ENCODE measurements around the gene CDH9.
"Not testable (repeated sequence)": the region's sequence is repeated elsewhere in the genome, so short reads cannot be mapped to it uniquely, and the experiment has no call there.

CDH9 gene

GRCh38 chr5:26852450-26852849 is 185.9 kb downstream of the CDH9 start:
- H3K36me3 ChIP-seq (ENCODE audit: insufficient read depth, low read length); H3K4me1 ChIP-seq (ENCODE audit: insufficient read depth, low read length); H3K4me3 ChIP-seq (ENCODE audit: low read length); H3K27me3 ChIP-seq (ENCODE audit: insufficient read depth, low read length); H3K9me3 ChIP-seq (ENCODE audit: low read length); H2AFZ ChIP-seq (ENCODE audit: low read depth, low read length): not testable (repeated sequence)

- Histone ChIP-seq H3K36me3 (ENCODE audit: insufficient read depth, low read length) (no peaks in the 10 kb centered on the region), H3K27me3 (ENCODE audit: insufficient read depth, low read length) (no peaks in the 10 kb centered on the region), H2AFZ (ENCODE audit: low read depth, low read length) (no peak overlapping the region), H3K4me1 (ENCODE audit: insufficient read depth, low read length) (peaks cover 2% of the 10 kb centered on the region), H3K9me3 (ENCODE audit: low read length) (no peaks in the 10 kb centered on the region), H3K4me3 (ENCODE audit: low read length) (no peak overlapping the region)
Measured at GRCh38 chr5:26847041-26847736, 191.2 kb downstream of the CDH9 start.

GRCh38 chr5:26843677-26844076 is 194.7 kb downstream of the CDH9 start:
- no peak overlapping the region for H3K4me3 ChIP-seq (ENCODE audit: low read length)
- peaks cover 2% of the 10 kb centered on the region for H3K4me1 ChIP-seq (ENCODE audit: insufficient read depth, low read length)
- no peaks in the 10 kb centered on the region for H3K36me3 ChIP-seq (ENCODE audit: insufficient read depth, low read length)
- no peak overlapping the region for H2AFZ ChIP-seq (ENCODE audit: low read depth, low read length)
- H3K9me3 ChIP-seq (ENCODE audit: low read length): no peaks in the 10 kb centered on the region
- H3K27me3 ChIP-seq (ENCODE audit: insufficient read depth, low read length): no peaks in the 10 kb centered on the region

GRCh38 chr5:26833596-26833995 is 204.8 kb downstream of the CDH9 start:
- H3K27me3 ChIP-seq (ENCODE audit: insufficient read depth, low read length): no peaks in the 10 kb centered on the region
- H2AFZ ChIP-seq (ENCODE audit: low read depth, low read length): no peak overlapping the region
- no peaks in the 10 kb centered on the region for H3K4me1 ChIP-seq (ENCODE audit: insufficient read depth, low read length)
- H3K36me3 ChIP-seq (ENCODE audit: insufficient read depth, low read length): no peaks in the 10 kb centered on the region
- no peaks in the 10 kb centered on the region for H3K9me3 ChIP-seq (ENCODE audit: low read length)
- H3K4me3 ChIP-seq (ENCODE audit: low read length): no peak overlapping the region

All from neuron (in vitro differentiated cells).